ENCODE data around the gene TNFRSF13B.
"Not testable (repeated sequence)": the region's sequence is repeated elsewhere in the genome, so short reads cannot be mapped to it uniquely, and the experiment has no call there.

Gene TNFRSF13B

GRCh38 chr17:16909472-16910246 is 62.3 kb downstream of the TNFRSF13B start:
- DNase-seq (ENCODE audit: low read depth): no peak

DNA sequence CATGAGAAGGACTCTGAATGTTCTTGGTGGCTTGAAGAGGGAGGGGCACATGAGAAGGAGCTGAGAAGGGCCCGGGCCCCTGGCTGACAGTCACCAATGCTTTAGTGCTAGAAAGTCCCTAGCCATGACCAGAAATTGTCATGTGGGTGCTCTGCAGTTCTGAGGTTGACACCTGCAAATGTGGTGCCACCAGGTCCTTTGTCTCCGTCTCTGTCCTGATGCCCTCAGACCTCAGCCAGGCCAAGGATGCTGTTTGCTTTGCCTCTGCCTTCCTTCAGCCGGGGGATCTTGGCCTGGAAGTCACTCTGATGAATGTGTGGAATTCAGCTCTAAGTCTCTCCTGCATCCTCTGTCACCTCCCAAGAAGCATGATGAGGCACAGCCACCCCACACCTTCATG is 63.6 kb downstream of the TNFRSF13B start:
- no peak for DNase-seq (ENCODE audit: low read depth)

GRCh38 chr17:16906680-16907079 is 65.2 kb downstream of the TNFRSF13B start:
- no peak for DNase-seq (ENCODE audit: low read depth)

- peak; percentile 94 for DNase-seq (ENCODE audit: low read depth)
Measured at GRCh38 chr17:16905593-16906191, 66.2 kb downstream of the TNFRSF13B start.

DNA sequence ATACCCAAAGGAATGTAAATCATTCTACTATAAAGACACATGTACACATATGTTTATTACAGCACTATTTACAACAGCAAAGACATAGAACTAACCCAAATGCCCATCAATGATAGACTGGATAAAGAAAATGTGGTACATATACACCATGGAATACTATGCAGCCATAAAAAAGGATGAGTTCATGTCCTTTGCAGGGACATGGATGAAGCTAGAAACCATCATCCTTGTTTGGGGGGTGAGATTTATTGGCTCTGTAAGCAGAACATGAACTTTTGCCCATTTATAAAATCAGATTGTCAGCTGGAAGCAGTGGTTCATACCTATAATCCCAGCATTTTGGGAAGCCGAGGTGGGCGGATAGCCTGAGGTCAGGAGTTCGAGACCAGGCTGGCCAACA is 68.8 kb downstream of the TNFRSF13B start:
- not testable (repeated sequence) for DNase-seq (ENCODE audit: low read depth)

DNA sequence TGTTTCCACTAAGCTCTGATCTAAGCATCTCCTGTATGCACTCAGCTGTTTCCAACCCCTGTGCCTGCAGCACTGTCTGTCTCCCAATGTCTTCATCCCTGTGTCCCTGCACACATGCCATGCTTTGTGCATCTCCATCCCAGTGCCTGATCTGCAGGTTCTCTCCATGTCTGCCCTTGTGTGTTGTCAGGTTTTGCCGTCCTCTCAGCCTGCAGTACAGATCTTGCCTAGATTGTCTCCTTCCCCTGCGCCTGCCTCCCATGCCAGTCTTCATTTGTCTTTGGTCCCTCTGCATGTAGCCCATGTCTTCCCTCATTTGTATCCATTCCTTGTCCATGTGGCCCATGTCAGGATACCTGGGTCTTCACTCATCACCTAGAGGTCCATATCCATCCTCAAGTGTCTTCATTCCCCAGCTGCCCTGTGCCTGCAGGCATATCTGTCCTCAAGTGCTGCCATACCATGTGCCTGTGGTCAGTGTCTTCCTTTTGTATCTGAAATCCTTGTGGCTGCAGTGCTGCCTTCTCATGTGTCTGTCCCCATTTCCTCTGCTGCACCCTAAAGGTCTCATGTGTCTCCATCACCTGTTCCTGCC is 71.5 kb downstream of the TNFRSF13B start:
- DNase-seq (ENCODE audit: low read depth): no peak

DNA sequence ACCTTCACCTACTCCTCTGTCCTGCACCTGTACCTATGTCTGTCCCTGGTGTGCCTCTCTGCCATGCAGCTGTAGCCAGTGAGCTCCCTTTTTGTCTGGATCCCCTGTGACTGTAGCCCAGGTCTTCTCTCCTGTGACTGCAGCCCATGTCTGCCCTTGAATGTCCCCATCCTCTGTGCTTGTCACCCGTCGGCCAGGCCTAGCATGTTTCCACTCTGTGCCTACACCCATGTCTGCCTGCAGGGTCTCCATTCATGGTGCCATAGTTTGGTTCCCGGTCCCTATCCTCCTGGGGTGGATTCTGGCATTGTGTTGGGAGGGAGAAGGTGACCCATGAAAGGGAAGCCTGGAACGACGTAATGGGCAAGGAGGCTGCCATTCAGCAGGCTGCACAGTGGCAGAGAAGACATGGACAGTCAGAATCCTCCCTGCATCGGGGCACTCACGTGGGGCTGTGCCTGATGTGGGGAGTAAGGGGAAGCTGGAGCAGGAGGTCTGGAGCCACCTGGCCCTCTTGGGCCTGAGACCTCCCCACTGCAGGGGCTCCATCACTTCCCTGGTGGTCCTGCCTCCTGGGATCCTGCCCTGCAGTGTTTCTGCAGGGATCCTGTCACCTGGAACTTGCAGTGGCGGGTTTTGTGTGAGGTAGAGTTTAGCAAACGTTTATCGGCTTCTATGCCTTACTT is 74.6 kb downstream of the TNFRSF13B start:
- DNase-seq (ENCODE audit: low read depth): not testable (repeated sequence)

DNA sequence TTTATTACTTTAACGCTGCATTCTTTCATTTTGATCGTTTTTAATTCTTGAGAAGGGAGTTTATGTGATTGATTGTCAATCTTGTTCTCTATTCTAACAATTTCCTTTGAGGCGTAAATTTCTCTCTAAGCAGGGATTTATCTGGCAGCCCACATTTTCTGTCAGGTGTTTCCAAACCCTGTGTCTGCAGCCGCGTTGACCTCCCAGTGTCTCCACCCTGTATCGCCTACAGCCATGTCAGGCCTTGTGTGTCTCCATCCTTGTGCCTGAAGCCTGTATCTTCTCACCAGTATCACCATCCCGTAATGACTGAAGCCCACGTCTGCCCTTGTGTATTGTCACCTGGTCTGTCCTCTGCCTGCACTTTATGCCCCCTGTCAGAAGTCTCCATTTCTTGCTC is 75.7 kb downstream of the TNFRSF13B start:
- not testable (repeated sequence) for DNase-seq (ENCODE audit: low read depth)

- DNase-seq (ENCODE audit: low read depth): not testable (repeated sequence)
Measured at GRCh38 chr17:16893527-16893926, 78.4 kb downstream of the TNFRSF13B start.

- DNase-seq (ENCODE audit: low read depth): not testable (repeated sequence)
Measured at GRCh38 chr17:16892876-16893454, 79.0 kb downstream of the TNFRSF13B start.

GRCh38 chr17:16889088-16889465 is 82.8 kb downstream of the TNFRSF13B start:
- DNase-seq (ENCODE audit: low read depth): no peak

Measured in fibroblast of gingiva (primary cell).